HepG2 (cell line): ENCODE measurements around the gene OR52W1.

Experiments
- ETV6 ChIP-seq: sonication (generic); formaldehyde crosslinking; conservative IDR thresholded peaks from 2 replicates; pipeline ENCODE4 v1.4.0; 2020; ENCODE audit warnings: missing genetic modification reagents
- JUN ChIP-seq: sonication (generic); formaldehyde crosslinking; IDR thresholded peaks from 2 replicates; pipeline ENCODE4 v1.4.0; 2020; ENCODE audit warnings: mild to moderate bottlenecking, missing genetic modification reagents
- TAF1 ChIP-seq: sonication (generic); formaldehyde crosslinking; IDR thresholded peaks from 2 replicates; pipeline ENCODE4 v1.4.0; 2020; ENCODE audit warnings: missing genetic modification reagents
- ZFX ChIP-seq: sonication (generic); formaldehyde crosslinking; IDR thresholded peaks from 2 replicates; pipeline ENCODE4 v1.4.0; 2020; ENCODE audit warnings: mild to moderate bottlenecking, low read depth, missing genetic modification reagents, moderate library complexity
- ZNF749 ChIP-seq: sonication (generic); formaldehyde crosslinking; IDR thresholded peaks from 2 replicates; pipeline ENCODE4 v1.8.0; 2022; ENCODE audit warnings: mild to moderate bottlenecking, missing genetic modification reagents, moderate library complexity, borderline replicate concordance
- ZSCAN29 ChIP-seq: sonication (generic); formaldehyde crosslinking; conservative IDR thresholded peaks from 2 replicates; pipeline ENCODE4 v1.4.0; 2020; ENCODE audit warnings: mild to moderate bottlenecking, missing genetic modification reagents

- TF ChIP-seq ZNF749 (CRISPR knock-in tag) (no peak), ETV6 (CRISPR knock-in tag) (no peak), ZFX (CRISPR knock-in tag) (no peak), ZSCAN29 (no peak), JUN (CRISPR knock-in tag) (no peak), TAF1 (no peak)
Measured at GRCh38 chr11:6203327-6203726, 4.3 kb downstream of the OR52W1 start.
